GM12873 (cell line): ENCODE results near the gene TCHP.

Experiments used
- CTCF ChIP-seq: IDR thresholded peaks from 2 replicates; pipeline ENCODE4 v1.5.1; 2012; ENCODE audit warnings: low read depth, mild to moderate bottlenecking, moderate library complexity, low read length, control low read depth; ENCODE audit not compliant: insufficient read depth; ENCODE audit errors: missing control alignments

The TCHP gene

GRCh38 chr12:109875572-109876131 is 24.4 kb upstream of the TCHP start:
- TF ChIP-seq CTCF = no peak

GRCh38 chr12:109876406-109876805 is 23.7 kb upstream of the TCHP start:
- no peak for TF ChIP-seq CTCF

GRCh38 chr12:109877504-109878246 is 22.4 kb upstream of the TCHP start:
- TF ChIP-seq CTCF = no peak

GRCh38 chr12:109878247-109878625 is 21.8 kb upstream of the TCHP start:
- no peak for TF ChIP-seq CTCF

GRCh38 chr12:109878749-109879148 is 21.3 kb upstream of the TCHP start:
- TF ChIP-seq CTCF = no peak

- TF ChIP-seq CTCF = no peak
These were observed 20.6 kb upstream of the TCHP start for GRCh38 chr12:109879351-109880042.
